Astrocyte (in vitro differentiated cells and primary cell): ENCODE measurements around the gene NBEAL1.

Experiments used
- CTCF ChIP-seq: IDR thresholded peaks from 2 replicates; pipeline ENCODE4 v1.5.1; 2011; ENCODE audit warnings: low read depth, mild to moderate bottlenecking, inconsistent platforms, low read length, moderate library complexity; ENCODE audit not compliant: insufficient read depth
- EZH2 ChIP-seq: IDR thresholded peaks from 2 replicates; pipeline ENCODE4 v1.6.1; 2012; ENCODE audit warnings: mild to moderate bottlenecking, low read length, inconsistent platforms; ENCODE audit not compliant: insufficient read depth

GRCh38 chr2:203071148-203071547, 56.5 kb downstream of the NBEAL1 start:
- TF ChIP-seq CTCF (no peak), EZH2 (no peak)
